Fibroblast of pulmonary artery (primary cell): ENCODE results near the gene ZSCAN2.

Experiments
- DNase-seq: peaks from one replicate; pipeline ENCODE4 v3.0.0-alpha.2; 2010; ENCODE audit warnings: low read depth
- H3K4me3 ChIP-seq: replicated peaks from 2 replicates; pipeline ENCODE4 v1.5.1; 2011; ENCODE audit warnings: low read depth, mild to moderate bottlenecking, control low read depth, low read length, moderate library complexity
- TF ChIP-seq, protein P1 (sequence below): IDR thresholded peaks from 2 replicates; pipeline ENCODE4 v1.5.1; 2011; ENCODE audit warnings: mild to moderate bottlenecking, control low read depth, low read length, inconsistent platforms; ENCODE audit errors: missing control alignments

The ZSCAN2 gene

GRCh38 chr15:84645997-84646396 lies 45.2 kb downstream of the ZSCAN2 start:
- no peak for DNase-seq
- no peak overlapping the region for H3K4me3 ChIP-seq
- TF ChIP-seq, protein P1, sequence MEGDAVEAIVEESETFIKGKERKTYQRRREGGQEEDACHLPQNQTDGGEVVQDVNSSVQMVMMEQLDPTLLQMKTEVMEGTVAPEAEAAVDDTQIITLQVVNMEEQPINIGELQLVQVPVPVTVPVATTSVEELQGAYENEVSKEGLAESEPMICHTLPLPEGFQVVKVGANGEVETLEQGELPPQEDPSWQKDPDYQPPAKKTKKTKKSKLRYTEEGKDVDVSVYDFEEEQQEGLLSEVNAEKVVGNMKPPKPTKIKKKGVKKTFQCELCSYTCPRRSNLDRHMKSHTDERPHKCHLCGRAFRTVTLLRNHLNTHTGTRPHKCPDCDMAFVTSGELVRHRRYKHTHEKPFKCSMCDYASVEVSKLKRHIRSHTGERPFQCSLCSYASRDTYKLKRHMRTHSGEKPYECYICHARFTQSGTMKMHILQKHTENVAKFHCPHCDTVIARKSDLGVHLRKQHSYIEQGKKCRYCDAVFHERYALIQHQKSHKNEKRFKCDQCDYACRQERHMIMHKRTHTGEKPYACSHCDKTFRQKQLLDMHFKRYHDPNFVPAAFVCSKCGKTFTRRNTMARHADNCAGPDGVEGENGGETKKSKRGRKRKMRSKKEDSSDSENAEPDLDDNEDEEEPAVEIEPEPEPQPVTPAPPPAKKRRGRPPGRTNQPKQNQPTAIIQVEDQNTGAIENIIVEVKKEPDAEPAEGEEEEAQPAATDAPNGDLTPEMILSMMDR, result no peak

DNA sequence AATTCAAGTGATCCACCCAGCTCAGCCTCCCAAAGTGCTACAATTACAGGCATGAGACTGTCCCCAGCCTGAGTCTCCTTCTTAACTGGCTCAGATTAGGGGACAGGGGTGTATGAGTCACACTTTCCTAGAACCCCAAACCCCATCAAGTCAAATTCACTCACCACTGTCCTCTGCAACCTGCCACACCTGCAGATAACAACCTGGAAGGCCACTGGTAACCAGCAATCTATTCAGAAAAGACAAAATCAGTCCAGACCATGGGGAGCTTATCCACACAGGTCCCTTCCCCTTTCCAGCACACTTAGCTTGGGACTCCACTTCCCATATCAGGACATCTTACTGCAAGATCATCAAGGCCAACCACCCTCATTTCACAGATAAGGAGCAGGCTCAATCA lies 46.9 kb downstream of the ZSCAN2 start:
- TF ChIP-seq, protein P1, result no peak
- DNase-seq, result no peak
- no peak overlapping the region for H3K4me3 ChIP-seq

DNA sequence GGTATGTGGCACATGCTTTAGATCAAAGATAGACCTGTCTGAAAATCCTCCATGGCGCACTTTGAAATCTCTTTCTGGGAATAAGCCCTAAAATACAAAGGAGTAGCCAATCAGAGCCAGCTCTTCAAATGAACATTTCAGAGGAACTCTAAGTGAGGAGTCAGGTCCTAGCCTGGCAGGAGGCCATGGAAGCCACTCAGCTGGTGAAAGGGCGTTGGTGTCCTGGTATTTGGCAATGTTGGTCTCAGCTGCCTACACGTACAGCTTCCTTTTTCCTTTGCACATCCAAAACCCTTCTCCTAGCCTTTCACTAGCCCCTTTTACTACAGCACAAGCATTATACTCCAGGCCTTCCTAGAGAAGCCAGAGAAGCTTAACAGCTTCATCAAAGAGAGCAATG lies 47.7 kb downstream of the ZSCAN2 start:
- TF ChIP-seq, protein P1, result no peak
- no peak overlapping the region for H3K4me3 ChIP-seq
- DNase-seq, result no peak

DNA sequence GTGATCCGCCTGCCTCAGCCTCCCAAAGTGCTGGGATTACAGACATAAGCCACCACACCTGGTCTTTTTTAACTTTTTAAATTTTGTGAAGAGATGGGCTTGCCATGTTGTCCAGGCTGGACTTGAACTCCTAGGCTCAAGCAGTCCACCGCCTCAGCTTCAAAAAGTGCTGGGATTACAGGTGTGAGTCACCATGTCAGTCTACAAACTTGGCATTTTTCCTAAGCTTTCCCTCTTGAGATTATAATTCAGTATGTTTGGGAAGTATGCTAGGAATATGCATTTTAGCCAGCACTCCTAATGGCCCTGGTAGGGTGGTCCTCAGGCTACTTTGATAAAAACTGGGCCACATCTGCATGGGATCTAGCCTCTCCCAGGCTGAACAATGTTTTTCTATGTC lies 48.9 kb downstream of the ZSCAN2 start:
- DNase-seq, result peak; percentile 35
- TF ChIP-seq, protein P1, result no peak

DNA sequence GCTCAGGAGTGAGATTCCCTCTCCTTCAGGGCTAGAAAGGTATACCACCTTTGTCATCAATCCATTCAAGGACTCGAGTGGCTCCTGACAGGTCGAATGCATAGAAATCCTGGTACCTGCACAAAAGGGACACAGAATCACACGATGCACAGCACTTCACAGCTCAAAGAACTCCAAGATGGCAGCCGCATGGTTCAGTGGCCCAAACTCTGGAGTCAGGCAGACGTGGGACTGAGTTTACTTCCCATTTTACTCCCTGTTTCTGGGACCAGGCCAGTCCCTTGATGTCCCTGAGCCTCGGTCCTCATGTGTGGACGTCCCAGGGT lies 52.7 kb downstream of the ZSCAN2 start:
- peak overlapping the region; percentile 78 for H3K4me3 ChIP-seq
- DNase-seq, result no peak
- TF ChIP-seq, protein P1, result no peak

More for the DNA sequence above, 48.9 kb downstream of the ZSCAN2 start:
- no peak overlapping the region for H3K4me3 ChIP-seq

DNA sequence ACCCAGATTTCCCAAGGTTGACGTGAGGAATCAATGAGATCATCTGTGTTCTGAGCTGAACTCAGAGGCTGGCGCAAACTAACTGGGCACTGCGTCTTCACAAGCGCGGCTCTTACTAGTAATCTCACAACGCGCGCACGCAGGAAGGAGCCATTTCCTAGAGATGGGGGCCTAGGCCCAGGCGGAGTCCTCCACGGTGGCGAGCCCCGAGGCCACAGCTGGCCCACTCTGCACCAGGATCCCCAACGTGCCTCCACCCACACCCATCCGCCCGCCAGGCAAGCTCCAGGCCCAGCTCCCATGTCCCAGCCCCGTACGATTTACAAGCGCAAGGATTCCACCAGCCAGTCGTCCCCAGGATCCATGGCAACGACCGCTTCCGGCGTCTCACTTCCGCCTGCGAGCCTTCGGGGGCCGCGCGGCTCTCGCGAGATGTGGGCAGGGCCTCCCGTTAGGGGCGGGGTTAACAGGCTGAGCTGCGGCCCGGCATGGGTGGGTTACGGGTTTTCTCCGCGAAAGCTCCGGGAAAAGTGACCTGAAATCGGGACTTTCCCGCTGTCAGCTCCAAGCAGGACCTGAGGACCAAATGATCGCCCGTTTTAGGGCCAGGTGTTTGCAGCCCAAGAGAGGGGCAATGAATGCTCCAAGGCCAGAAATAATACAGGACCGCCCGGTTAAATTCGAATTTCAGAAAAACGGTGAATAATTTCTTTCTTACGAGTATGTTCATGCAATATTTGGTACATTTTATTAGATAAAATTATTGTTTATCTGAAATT lies 53.3 kb downstream of the ZSCAN2 start, which contains the start of gene WDR73:
Gene WDR73, minus strand, starts transcription at position 374 of the 779 bp plus-strand sequence. Its CDS starts 9 bp downstream, at position 365.
- peak; percentile 94 for DNase-seq
- TF ChIP-seq, protein P1, result no peak
- peak within 1 kb of the TSS; percentile 78 for H3K4me3 ChIP-seq
